Lung (tissue), 12 donors: Measurements from ENCODE around the gene CD8B. TPM values are rescaled to one million over a fixed set of nuclear protein-coding genes. Genes with fewer than 3 reads are reported as not detected.
A peak's percentile ranks its signal among the peaks of the same experiment; 100 is the strongest.

ENCODE experiments used
- ATAC-seq: fragments of 200-7000 bp; cut with Tn5 transposase; one replicate; pipeline ENCODE4 v1.9.1; 2020; ENCODE audit warnings: moderate number of reproducible peaks; ENCODE audit not compliant: insufficient read depth, low FRiP score
- DNase-seq, 3 donors: peaks; one replicate each; pipeline ENCODE4 v3.0.0-alpha.2; 2013 to 2017
- H3K27ac ChIP-seq, 2 donors: one replicate each; pipeline ENCODE4 v1.5.1; 2013; ENCODE audit warnings: mild to moderate bottlenecking in 2 of 2, moderate library complexity in 2 of 2, control low read depth in 1 of 2, inconsistent platforms in 1 of 2, low read depth in 1 of 2, low read length in 1 of 2
- H3K27me3 ChIP-seq, 3 donors: one replicate each; pipeline ENCODE4 v1.5.1; 2013; ENCODE audit warnings: low read length in 2 of 3; ENCODE audit not compliant: control insufficient read depth in 3 of 3, insufficient read depth in 3 of 3
- H3K36me3 ChIP-seq, 4 donors: one replicate each; pipeline ENCODE4 v1.5.1; 2013; ENCODE audit warnings: low read length in 4 of 4, mild to moderate bottlenecking in 1 of 4, moderate library complexity in 1 of 4; ENCODE audit not compliant: control insufficient read depth in 4 of 4, insufficient read depth in 4 of 4
- H3K4me1 ChIP-seq, 5 donors: one replicate each; pipeline ENCODE4 v1.5.1; 2013; ENCODE audit warnings: low read length in 5 of 5, mild to moderate bottlenecking in 2 of 5, moderate library complexity in 1 of 5; ENCODE audit not compliant: control insufficient read depth in 5 of 5, insufficient read depth in 5 of 5
- H3K4me3 ChIP-seq: one replicate; pipeline ENCODE4 v1.5.1; 2013; ENCODE audit warnings: mild to moderate bottlenecking, control low read depth, moderate library complexity
- H3K9ac ChIP-seq, 2 donors: one replicate each; pipeline ENCODE4 v1.5.1; 2013; ENCODE audit warnings: low read length in 2 of 2, control low read depth in 1 of 2; ENCODE audit not compliant: insufficient read depth in 1 of 2
- H3K9me3 ChIP-seq, 4 donors: one replicate each; pipeline ENCODE4 v1.5.1; 2013; ENCODE audit warnings: low read length in 3 of 4, mild to moderate bottlenecking in 1 of 4, moderate library complexity in 1 of 4; ENCODE audit not compliant: control insufficient read depth in 4 of 4, insufficient read depth in 3 of 4
- WGBS, 2 donors: extraction: QIAGEN DNeasy Blood & Tissue Kit; methylation state at CpG; one replicate each; pipeline ENCODE4 v1.1.7; 2013; 5-methylcytosine and 5-hydroxymethylcytosine counted together
- polyA plus RNA-seq, 2 donors: library from polyadenylated mRNA; stranded (reverse); fragments of 200-250 nt; gene quantifications; one replicate each; pipeline ENCODE4 v1.2.1, GENCODE V29; 2013
- total RNA-seq, 2 donors: library from RNA; depleted of rRNA in 1 of 2; stranded (reverse); fragments of >200 nt in 1 of 2; gene quantifications; one replicate each; pipeline ENCODE4 v1.2.1, GENCODE V29; 2014 to 2021
- TF ChIP-seq, protein P1 (sequence below): IDR thresholded peaks from 2 replicates; pipeline ENCODE4 v1.5.1; 2012; ENCODE audit warnings: mild to moderate bottlenecking; ENCODE audit errors: control extremely low read depth, extremely low read depth
- donor health status: control.
- donor health status: control.
- donor health status: Bipolar disorder and iron deficiency.
- donor health status: healthy.
- donor health status: DM: yes; HTN: yes; CAD: no.

The CD8B gene
- total and polyA plus RNA-seq, 4 donors = 0.28 to 2.1 (median 1.1) TPM

DNA sequence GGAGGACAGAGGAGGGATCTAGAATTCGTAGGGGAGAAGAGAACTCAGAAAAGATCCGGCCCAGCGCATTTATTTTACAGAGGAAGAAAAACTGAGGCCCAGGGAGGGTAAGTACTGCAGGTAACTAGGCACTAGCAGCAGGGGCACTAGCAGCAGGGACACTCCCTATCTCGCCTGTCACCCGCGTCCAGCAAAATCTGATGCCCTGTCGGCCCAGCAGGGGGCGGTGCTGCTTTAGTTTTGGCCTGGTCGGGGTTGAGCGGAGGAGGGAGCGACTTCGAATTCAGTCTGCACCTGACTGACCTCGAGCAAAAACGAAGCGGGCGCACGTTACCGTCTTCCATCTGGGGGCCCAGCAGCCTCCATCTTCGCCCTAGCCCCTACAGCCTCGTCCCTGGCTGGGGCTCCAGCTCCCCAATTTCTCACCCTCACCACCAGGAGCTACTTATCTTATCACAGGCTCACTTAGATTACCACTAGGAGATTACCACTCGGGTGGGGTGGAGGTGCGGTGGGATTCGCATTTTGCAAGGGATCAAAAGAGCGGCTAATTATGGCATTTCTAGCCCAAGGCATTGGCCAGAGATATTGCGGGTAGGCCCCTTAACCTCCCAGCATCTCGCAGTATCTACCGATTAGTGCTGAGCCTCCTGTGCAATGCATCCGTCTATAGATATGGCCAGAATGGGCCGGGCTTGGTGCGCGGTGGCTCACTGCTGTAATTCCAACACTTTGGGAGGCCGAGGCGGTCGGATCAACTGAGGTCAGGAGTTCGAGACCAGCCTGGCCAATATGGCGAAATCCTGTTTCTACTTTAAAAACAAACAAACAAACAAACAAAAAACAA lies 53.1 kb downstream of the CD8B start:
- Histone ChIP-seq H3K9ac (no peak overlapping the region), H3K36me3 (no peaks in the 10 kb centered on the region), H3K9me3 (peaks cover 0 to 4% (median 0%) of the 10 kb centered on the region in 4 donors), H3K4me3 (no peak overlapping the region), H3K27me3 (peaks cover 0 to 29% (median 27%) of the 10 kb centered on the region in 3 donors), H3K27ac (no peak overlapping the region), H3K4me1 (peaks cover 0 to 20% (median 6%) of the 10 kb centered on the region in 5 donors)
- WGBS, 2 donors = 11% methylated on average over 36 of the region's 36 CpGs
- ATAC-seq (peak; percentile 94), DNase-seq (peak; percentile 86 to 90 (median 89))
- TF ChIP-seq, protein P1, sequence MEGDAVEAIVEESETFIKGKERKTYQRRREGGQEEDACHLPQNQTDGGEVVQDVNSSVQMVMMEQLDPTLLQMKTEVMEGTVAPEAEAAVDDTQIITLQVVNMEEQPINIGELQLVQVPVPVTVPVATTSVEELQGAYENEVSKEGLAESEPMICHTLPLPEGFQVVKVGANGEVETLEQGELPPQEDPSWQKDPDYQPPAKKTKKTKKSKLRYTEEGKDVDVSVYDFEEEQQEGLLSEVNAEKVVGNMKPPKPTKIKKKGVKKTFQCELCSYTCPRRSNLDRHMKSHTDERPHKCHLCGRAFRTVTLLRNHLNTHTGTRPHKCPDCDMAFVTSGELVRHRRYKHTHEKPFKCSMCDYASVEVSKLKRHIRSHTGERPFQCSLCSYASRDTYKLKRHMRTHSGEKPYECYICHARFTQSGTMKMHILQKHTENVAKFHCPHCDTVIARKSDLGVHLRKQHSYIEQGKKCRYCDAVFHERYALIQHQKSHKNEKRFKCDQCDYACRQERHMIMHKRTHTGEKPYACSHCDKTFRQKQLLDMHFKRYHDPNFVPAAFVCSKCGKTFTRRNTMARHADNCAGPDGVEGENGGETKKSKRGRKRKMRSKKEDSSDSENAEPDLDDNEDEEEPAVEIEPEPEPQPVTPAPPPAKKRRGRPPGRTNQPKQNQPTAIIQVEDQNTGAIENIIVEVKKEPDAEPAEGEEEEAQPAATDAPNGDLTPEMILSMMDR = peak; percentile 94

- peaks cover 0 to 29% (median 27%) of the 10 kb centered on the region in 3 donors for H3K27me3 ChIP-seq
- no peak overlapping the region for H3K9ac ChIP-seq
- no peak overlapping the region for H3K27ac ChIP-seq
- WGBS, 2 donors = 1 to 2% methylated on average over 49 to 51 of the region's 51 CpGs
- TF ChIP-seq, protein P1 = no peak
- peak in 2 of 3 donors; percentile 46 to 58 for DNase-seq
- peaks cover 0 to 20% (median 6%) of the 10 kb centered on the region in 5 donors for H3K4me1 ChIP-seq
- H3K36me3 ChIP-seq = no peaks in the 10 kb centered on the region
- H3K9me3 ChIP-seq = peaks cover 0 to 4% (median 0%) of the 10 kb centered on the region in 4 donors
- no peak overlapping the region for H3K4me3 ChIP-seq
- peak; percentile 39 for ATAC-seq
Observed at GRCh38 chr2:86807468-86808275, 54.0 kb downstream of the CD8B start.

- ATAC-seq = no peak
- Histone ChIP-seq H3K27ac (no peak overlapping the region), H3K9me3 (peaks cover 0 to 4% (median 0%) of the 10 kb centered on the region in 4 donors), H3K9ac (no peak overlapping the region), H3K4me3 (no peak overlapping the region), H3K4me1 (peaks cover 0 to 20% (median 6%) of the 10 kb centered on the region in 5 donors), H3K36me3 (no peaks in the 10 kb centered on the region), H3K27me3 (peaks cover 0 to 29% (median 27%) of the 10 kb centered on the region in 3 donors)
- 19 to 28% methylated on average over 11 of the region's 11 CpGs for WGBS, 2 donors
- TF ChIP-seq, protein P1 = no peak
- DNase-seq = peak in 2 of 3 donors; percentile 29 to 56
Observed at GRCh38 chr2:86807133-86807467, 54.6 kb downstream of the CD8B start.
